ENCODE data around the gene WDR54. TPM values are rescaled to one million over a fixed set of nuclear protein-coding genes. Genes with fewer than 3 reads are reported as not detected.

WDR54 gene
- polyA plus RNA-seq, 1 donor (not counting 4 experiments of a cell fraction or from before 2014, with no cell fraction given), result 35.2 TPM

DNA sequence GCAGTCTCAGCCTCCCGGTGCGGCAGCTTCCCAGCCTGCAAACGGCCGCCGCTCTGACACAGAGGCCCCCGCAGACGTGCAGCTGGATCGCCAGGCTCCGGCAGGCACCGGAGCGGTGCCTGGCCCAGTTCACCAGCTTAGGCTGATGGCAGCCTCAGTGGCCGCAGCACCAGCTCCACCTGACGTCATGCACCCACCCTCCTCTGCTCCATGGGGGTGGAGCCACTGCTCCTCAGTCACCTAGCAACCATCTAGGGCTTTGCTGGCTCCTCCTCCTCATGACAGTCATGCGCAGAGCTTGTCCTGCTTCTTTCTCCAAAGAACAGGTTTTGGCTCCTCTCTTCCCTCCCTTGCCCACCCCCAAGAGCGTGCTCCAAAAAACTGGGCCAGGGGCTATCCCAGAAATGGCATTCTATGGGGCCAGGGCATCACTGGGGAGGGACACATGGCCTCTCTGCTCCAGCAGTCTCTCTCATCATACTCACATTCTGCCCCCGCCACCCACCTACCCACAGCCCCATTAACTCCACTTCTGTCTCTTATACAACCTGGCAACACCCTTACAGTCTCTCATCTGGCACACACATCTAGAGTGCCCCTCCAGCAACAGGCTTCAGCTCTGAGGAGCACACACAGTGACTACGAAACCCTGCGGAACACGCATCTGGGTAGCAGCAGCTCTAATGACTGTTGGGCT, 46.9 kb upstream of the WDR54 start:
- no peak overlapping the region for H3K4me3 ChIP-seq (ENCODE audit: control insufficient read depth in 2 of 3, extremely low read depth in 1 of 3, insufficient read depth in 2 of 3, low read depth in 1 of 3, low read length in 3 of 3)
- peaks cover 4% of the 10 kb centered on the region for H3K9me1 ChIP-seq (ENCODE audit: control insufficient read depth, extremely low read depth, insufficient read depth, low read length)
- H3K27me3 ChIP-seq (ENCODE audit: control insufficient read depth, extremely low read depth, insufficient read depth, low read length), result no peaks in the 10 kb centered on the region
- dilution Hi-C loops (cut with MboI; ENCODE audit: extremely low pct_ligation_motif_present, low sequenced_read_pairs), result no loop called here
- FAIRE-seq, result no peak
- no peak overlapping the region for H3K9ac ChIP-seq (ENCODE audit: control insufficient read depth, extremely low read depth, insufficient read depth, low read length)
- no peaks in the 10 kb centered on the region for H3K9me3 ChIP-seq (ENCODE audit: control insufficient read depth, low read depth, low read length)
- peaks cover 10% of the 10 kb centered on the region for H4K20me1 ChIP-seq (ENCODE audit: control insufficient read depth, extremely low read depth, insufficient read depth, low read length)
- H3K4me1 ChIP-seq (ENCODE audit: control insufficient read depth, extremely low read depth, insufficient read depth, low read length), result peaks cover 18% of the 10 kb centered on the region
- H2AFZ ChIP-seq (ENCODE audit: control insufficient read depth, low read length), result no peak overlapping the region
- no peak overlapping the region for H3K27ac ChIP-seq (ENCODE audit: control insufficient read depth, insufficient read depth, low read length)
- H3K4me2 ChIP-seq (ENCODE audit: control insufficient read depth, extremely low read depth, insufficient read depth, low read depth, low read length), result no peak overlapping the region
- TF ChIP-seq EZH2 (IDR thresholded peaks at IDR 0.05; ENCODE audit: low read length), result no peak
- TF ChIP-seq CTCF (optimal IDR thresholded peaks at IDR 0.05 in 1 of 3, IDR thresholded peaks at IDR 0.05 in 1 of 3, conservative IDR thresholded peaks at IDR 0.05 in 1 of 3; ENCODE audit: extremely low read depth in 1 of 3, insufficient read depth in 2 of 3, low read length in 3 of 3), result no peak
- peaks cover 25% of the 10 kb centered on the region for H3K79me2 ChIP-seq (ENCODE audit: control insufficient read depth, insufficient read depth, low read length)
- no peak for DNase-seq (ENCODE audit: low read depth, low spot score)
- H3K36me3 ChIP-seq (ENCODE audit: control insufficient read depth in 2 of 2, extremely low read depth in 1 of 2, insufficient read depth in 2 of 2, low read length in 2 of 2), result peaks cover 39% of the 10 kb centered on the region in 2 experiments

DNA sequence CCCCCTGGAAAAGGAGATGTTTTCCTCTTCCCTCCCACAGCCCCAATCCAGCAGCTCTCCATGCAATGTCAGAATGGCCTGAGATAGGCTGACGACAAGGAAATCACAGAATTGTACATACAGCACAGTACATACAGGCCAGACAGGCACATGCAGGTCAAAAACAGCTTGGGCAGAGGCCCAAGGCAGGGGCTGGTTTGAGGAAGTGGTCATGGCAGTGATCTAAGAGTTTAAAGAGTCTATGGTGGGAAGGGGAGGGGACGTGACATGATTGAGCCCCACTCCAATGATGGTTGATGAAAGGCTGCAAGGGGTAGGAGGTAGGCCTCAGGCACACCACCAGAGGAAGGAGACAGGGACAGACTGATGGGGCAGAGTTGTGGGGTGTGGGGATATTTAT, 45.7 kb upstream of the WDR54 start:
- H3K4me2 ChIP-seq (ENCODE audit: control insufficient read depth, extremely low read depth, insufficient read depth, low read depth, low read length), result no peak overlapping the region
- no peaks in the 10 kb centered on the region for H3K9me3 ChIP-seq (ENCODE audit: control insufficient read depth, low read depth, low read length)
- H2AFZ ChIP-seq (ENCODE audit: control insufficient read depth, low read length), result no peak overlapping the region
- H3K27ac ChIP-seq (ENCODE audit: control insufficient read depth, insufficient read depth, low read length), result no peak overlapping the region
- H3K27me3 ChIP-seq (ENCODE audit: control insufficient read depth, extremely low read depth, insufficient read depth, low read length), result no peaks in the 10 kb centered on the region
- H3K4me1 ChIP-seq (ENCODE audit: control insufficient read depth, extremely low read depth, insufficient read depth, low read length), result peaks cover 28% of the 10 kb centered on the region
- TF ChIP-seq CTCF (optimal IDR thresholded peaks at IDR 0.05 in 1 of 3, IDR thresholded peaks at IDR 0.05 in 1 of 3, conservative IDR thresholded peaks at IDR 0.05 in 1 of 3; ENCODE audit: extremely low read depth in 1 of 3, insufficient read depth in 2 of 3, low read length in 3 of 3) (no peak), EZH2 (IDR thresholded peaks at IDR 0.05; ENCODE audit: low read length) (no peak)
- FAIRE-seq, result no peak
- H3K9me1 ChIP-seq (ENCODE audit: control insufficient read depth, extremely low read depth, insufficient read depth, low read length), result peaks cover 4% of the 10 kb centered on the region
- H4K20me1 ChIP-seq (ENCODE audit: control insufficient read depth, extremely low read depth, insufficient read depth, low read length), result peaks cover 18% of the 10 kb centered on the region
- H3K9ac ChIP-seq (ENCODE audit: control insufficient read depth, extremely low read depth, insufficient read depth, low read length), result no peak overlapping the region
- H3K4me3 ChIP-seq (ENCODE audit: control insufficient read depth in 2 of 3, extremely low read depth in 1 of 3, insufficient read depth in 2 of 3, low read depth in 1 of 3, low read length in 3 of 3), result no peak overlapping the region
- H3K36me3 ChIP-seq (ENCODE audit: control insufficient read depth in 2 of 2, extremely low read depth in 1 of 2, insufficient read depth in 2 of 2, low read length in 2 of 2), result peaks cover 28 to 29% of the 10 kb centered on the region in 2 experiments
- dilution Hi-C loops (cut with MboI; ENCODE audit: extremely low pct_ligation_motif_present, low sequenced_read_pairs), result no loop called here
- H3K79me2 ChIP-seq (ENCODE audit: control insufficient read depth, insufficient read depth, low read length), result peaks cover 34% of the 10 kb centered on the region
- DNase-seq (ENCODE audit: low read depth, low spot score), result no peak
